ENCODE data around the gene SPDYE3. TPM values are rescaled to one million over a fixed set of nuclear protein-coding genes. Genes with fewer than 3 reads are reported as not detected.

SPDYE3 gene
- polyA plus RNA-seq, 1 donor from 2014 or later = not detected

DNA sequence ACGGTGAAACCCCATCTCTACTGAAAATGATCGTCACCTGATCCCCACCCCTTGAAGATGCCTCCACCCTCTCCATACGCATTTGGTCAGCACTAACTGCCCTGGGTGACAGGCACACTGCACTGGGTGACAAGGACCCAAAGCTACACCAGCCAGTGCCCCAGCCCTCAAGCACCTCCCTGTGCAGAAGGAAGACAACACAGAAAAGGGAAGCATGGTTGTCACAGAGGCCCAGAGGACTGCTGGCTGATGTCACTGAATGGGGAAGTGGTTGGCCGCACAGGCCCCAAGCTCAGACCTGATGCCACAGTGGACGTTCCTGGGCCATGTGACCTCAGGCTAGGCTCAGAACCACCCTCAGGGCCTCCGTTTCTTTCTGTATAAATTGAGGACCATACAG lies 61.6 kb downstream of the SPDYE3 start:
- Histone ChIP-seq H3K36me3 (ENCODE audit: insufficient read depth, low read length) (no peaks in the 10 kb centered on the region), H3F3A (ENCODE audit: insufficient read depth, low read length, poor library complexity, severe bottlenecking) (no peaks in the 10 kb centered on the region), H3K9me3 (ENCODE audit: low read length) (no peaks in the 10 kb centered on the region), H3K79me2 (replicated peaks; ENCODE audit: insufficient read depth, low read length) (no peaks in the 10 kb centered on the region), H3K9ac (ENCODE audit: low read length) (no peak overlapping the region), H3K4me2 (ENCODE audit: low read length) (no peak overlapping the region), H4K20me1 (ENCODE audit: insufficient read depth) (no peaks in the 10 kb centered on the region), H3K9me2 (ENCODE audit: insufficient read depth, low read length) (no peaks in the 10 kb centered on the region), H2AFZ (ENCODE audit: low read depth, low read length) (no peak overlapping the region), H3K27ac (ENCODE audit: low read length) (no peak overlapping the region), H3K4me3 (ENCODE audit: low read length) (no peak overlapping the region), H3K27me3 (ENCODE audit: insufficient read depth, low read depth, low read length) (no peaks in the 10 kb centered on the region)
- no peak for TF ChIP-seq TAF1 (IDR thresholded peaks at IDR 0.05; ENCODE audit: low read depth)
- TF ChIP-seq MXI1 (conservative IDR thresholded peaks at IDR 0.05; ENCODE audit: poor library complexity, severe bottlenecking) = no peak
- TF ChIP-seq POLR2AphosphoS5 (IDR thresholded peaks at IDR 0.05) = no peak
- TF ChIP-seq SMC3 (conservative IDR thresholded peaks at IDR 0.05; ENCODE audit: poor library complexity) = no peak
- TF ChIP-seq EP300 (conservative IDR thresholded peaks at IDR 0.05; ENCODE audit: poor library complexity, severe bottlenecking) = no peak
- TF ChIP-seq, protein P1, sequence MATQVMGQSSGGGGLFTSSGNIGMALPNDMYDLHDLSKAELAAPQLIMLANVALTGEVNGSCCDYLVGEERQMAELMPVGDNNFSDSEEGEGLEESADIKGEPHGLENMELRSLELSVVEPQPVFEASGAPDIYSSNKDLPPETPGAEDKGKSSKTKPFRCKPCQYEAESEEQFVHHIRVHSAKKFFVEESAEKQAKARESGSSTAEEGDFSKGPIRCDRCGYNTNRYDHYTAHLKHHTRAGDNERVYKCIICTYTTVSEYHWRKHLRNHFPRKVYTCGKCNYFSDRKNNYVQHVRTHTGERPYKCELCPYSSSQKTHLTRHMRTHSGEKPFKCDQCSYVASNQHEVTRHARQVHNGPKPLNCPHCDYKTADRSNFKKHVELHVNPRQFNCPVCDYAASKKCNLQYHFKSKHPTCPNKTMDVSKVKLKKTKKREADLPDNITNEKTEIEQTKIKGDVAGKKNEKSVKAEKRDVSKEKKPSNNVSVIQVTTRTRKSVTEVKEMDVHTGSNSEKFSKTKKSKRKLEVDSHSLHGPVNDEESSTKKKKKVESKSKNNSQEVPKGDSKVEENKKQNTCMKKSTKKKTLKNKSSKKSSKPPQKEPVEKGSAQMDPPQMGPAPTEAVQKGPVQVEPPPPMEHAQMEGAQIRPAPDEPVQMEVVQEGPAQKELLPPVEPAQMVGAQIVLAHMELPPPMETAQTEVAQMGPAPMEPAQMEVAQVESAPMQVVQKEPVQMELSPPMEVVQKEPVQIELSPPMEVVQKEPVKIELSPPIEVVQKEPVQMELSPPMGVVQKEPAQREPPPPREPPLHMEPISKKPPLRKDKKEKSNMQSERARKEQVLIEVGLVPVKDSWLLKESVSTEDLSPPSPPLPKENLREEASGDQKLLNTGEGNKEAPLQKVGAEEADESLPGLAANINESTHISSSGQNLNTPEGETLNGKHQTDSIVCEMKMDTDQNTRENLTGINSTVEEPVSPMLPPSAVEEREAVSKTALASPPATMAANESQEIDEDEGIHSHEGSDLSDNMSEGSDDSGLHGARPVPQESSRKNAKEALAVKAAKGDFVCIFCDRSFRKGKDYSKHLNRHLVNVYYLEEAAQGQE (IDR thresholded peaks at IDR 0.05; ENCODE audit: borderline replicate concordance) = no peak
- TF ChIP-seq, protein P2, sequence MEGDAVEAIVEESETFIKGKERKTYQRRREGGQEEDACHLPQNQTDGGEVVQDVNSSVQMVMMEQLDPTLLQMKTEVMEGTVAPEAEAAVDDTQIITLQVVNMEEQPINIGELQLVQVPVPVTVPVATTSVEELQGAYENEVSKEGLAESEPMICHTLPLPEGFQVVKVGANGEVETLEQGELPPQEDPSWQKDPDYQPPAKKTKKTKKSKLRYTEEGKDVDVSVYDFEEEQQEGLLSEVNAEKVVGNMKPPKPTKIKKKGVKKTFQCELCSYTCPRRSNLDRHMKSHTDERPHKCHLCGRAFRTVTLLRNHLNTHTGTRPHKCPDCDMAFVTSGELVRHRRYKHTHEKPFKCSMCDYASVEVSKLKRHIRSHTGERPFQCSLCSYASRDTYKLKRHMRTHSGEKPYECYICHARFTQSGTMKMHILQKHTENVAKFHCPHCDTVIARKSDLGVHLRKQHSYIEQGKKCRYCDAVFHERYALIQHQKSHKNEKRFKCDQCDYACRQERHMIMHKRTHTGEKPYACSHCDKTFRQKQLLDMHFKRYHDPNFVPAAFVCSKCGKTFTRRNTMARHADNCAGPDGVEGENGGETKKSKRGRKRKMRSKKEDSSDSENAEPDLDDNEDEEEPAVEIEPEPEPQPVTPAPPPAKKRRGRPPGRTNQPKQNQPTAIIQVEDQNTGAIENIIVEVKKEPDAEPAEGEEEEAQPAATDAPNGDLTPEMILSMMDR (IDR thresholded peaks at IDR 0.05; ENCODE audit: poor library complexity, severe bottlenecking) = no peak
- no peak for TF ChIP-seq RAD21 (conservative IDR thresholded peaks at IDR 0.05)
- TF ChIP-seq EZH2 (IDR thresholded peaks at IDR 0.05; ENCODE audit: borderline replicate concordance, insufficient read depth, low read length, poor library complexity, severe bottlenecking) = no peak

DNA sequence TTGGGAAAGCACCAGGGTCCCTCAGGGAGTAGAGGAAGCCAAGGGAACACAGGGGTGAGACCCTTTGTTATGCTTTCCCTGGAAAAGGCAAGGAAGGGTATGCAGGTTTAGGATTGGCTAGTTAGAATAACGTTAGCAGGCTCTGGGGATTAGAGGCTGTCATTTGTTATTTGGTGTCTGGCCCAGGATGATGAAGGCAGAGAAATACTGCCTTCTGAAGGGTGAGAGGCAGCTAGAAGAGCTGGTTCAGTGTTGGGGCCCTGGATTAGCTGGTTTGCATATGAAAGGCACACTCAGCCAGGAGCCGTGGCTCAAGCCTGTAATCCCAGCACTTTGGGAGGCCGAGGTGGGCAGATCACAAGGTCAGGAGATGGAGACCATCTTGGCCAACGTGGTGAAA lies 62.8 kb downstream of the SPDYE3 start:
- Histone ChIP-seq H3K36me3 (ENCODE audit: insufficient read depth, low read length) (no peaks in the 10 kb centered on the region), H3K9me3 (ENCODE audit: low read length) (no peaks in the 10 kb centered on the region), H3K4me2 (ENCODE audit: low read length) (no peak overlapping the region), H3K9me2 (ENCODE audit: insufficient read depth, low read length) (no peaks in the 10 kb centered on the region), H3K4me3 (ENCODE audit: low read length) (no peak overlapping the region), H3K9ac (ENCODE audit: low read length) (no peak overlapping the region), H3K27ac (ENCODE audit: low read length) (no peak overlapping the region), H3F3A (ENCODE audit: insufficient read depth, low read length, poor library complexity, severe bottlenecking) (no peaks in the 10 kb centered on the region), H3K27me3 (ENCODE audit: insufficient read depth, low read depth, low read length) (no peaks in the 10 kb centered on the region), H2AFZ (ENCODE audit: low read depth, low read length) (no peak overlapping the region), H3K79me2 (replicated peaks; ENCODE audit: insufficient read depth, low read length) (no peaks in the 10 kb centered on the region), H4K20me1 (ENCODE audit: insufficient read depth) (no peaks in the 10 kb centered on the region)
- TF ChIP-seq MXI1 (conservative IDR thresholded peaks at IDR 0.05; ENCODE audit: poor library complexity, severe bottlenecking) = no peak
- TF ChIP-seq RAD21 (conservative IDR thresholded peaks at IDR 0.05) = no peak
- TF ChIP-seq SMC3 (conservative IDR thresholded peaks at IDR 0.05; ENCODE audit: poor library complexity) = no peak
- TF ChIP-seq, protein P2 (IDR thresholded peaks at IDR 0.05; ENCODE audit: poor library complexity, severe bottlenecking) = no peak
